K562 (cell line): Measurements from ENCODE around the gene APBB2. TPM values are rescaled to one million over a fixed set of nuclear protein-coding genes. Genes with fewer than 3 reads are reported as not detected.

Source experiments
- ATAC-seq: fragments of 200-7000 bp; cut with Tn5 transposase; 3 replicates; pipeline ENCODE4 v1.9.1; 2020; ENCODE audit warnings: moderate library complexity
- BruUV-seq: library from RNA; stranded (reverse); fragments of 400-500 nt; replicated peaks from 2 replicates; lab custom pipeline; 2021; lab: Mats Ljungman, UMichigan
- CTCF ChIA-PET: fragments of 300-600 bp; formaldehyde crosslinking; extraction: SDS; loops from one replicate; lab custom pipeline; 2021; ENCODE audit warnings: low intra/inter-chr PET ratio; lab: Yijun Ruan, JAX
- POLR2A ChIA-PET: fragments of 300-600, 350-650 bp; sonication (Branson Sonifier 250); formaldehyde crosslinking; extraction: SDS; loops from one replicate; lab custom pipeline; 2021; ENCODE audit warnings: antibody characterized with exemption, inconsistent platforms; lab: Yijun Ruan, JAX
- DNase-seq, 4 experiments: peaks; one replicate each; pipeline versions ENCODE4 v3.0.0 to v3.0.0-alpha.2; 2011 to 2018; ENCODE audit warnings: low spot score in 3 of 4, mixed read lengths in 3 of 4; ENCODE audit errors: extremely low read depth in 1 of 4
- FAIRE-seq: peaks from 2 replicates; lab custom pipeline; 2011; peaks lifted over from hg19 to GRCh38; lab: Jason Lieb, UNC
- H2AFZ ChIP-seq: 2 replicates; pipeline ENCODE4 v1.6.0; 2011; ENCODE audit warnings: low read depth, low read length, control low read depth, inconsistent platforms
- H3K27ac ChIP-seq: fragments of 200-600 bp; 3 replicates; pipeline ENCODE4 v1.8.0; 2011; ENCODE audit warnings: low read depth, mild to moderate bottlenecking, control low read depth, inconsistent platforms, low read length, moderate library complexity, mixed read lengths; ENCODE audit errors: extremely low read depth
- H3K27me3 ChIP-seq, 2 experiments: fragments of 300-600 bp in 1 of 2; 2 replicates in 1 of 2; 3 replicates in 1 of 2; pipeline versions ENCODE4 v1.6.0 to v1.8.0; 2011; ENCODE audit warnings: inconsistent platforms in 2 of 2, low read length in 2 of 2, mild to moderate bottlenecking in 1 of 2, mixed read lengths in 1 of 2, moderate library complexity in 1 of 2; ENCODE audit not compliant: control insufficient read depth in 2 of 2, insufficient read depth in 2 of 2
- H3K36me3 ChIP-seq: fragments of 300-600 bp; 3 replicates; pipeline ENCODE4 v1.8.0; 2011; ENCODE audit warnings: mild to moderate bottlenecking, low read length, inconsistent platforms; ENCODE audit not compliant: control insufficient read depth, insufficient read depth
- H3K4me1 ChIP-seq, 2 experiments: fragments of 200-600 bp in 1 of 2; replicated peaks in 1 of 2; 2 replicates in 1 of 2; 3 replicates in 1 of 2; pipeline versions ENCODE4 v1.5.1 to v1.8.0; 2011; ENCODE audit warnings: inconsistent platforms in 2 of 2, low read length in 2 of 2, mild to moderate bottlenecking in 1 of 2, mixed read lengths in 1 of 2, moderate library complexity in 1 of 2; ENCODE audit not compliant: control insufficient read depth in 2 of 2, insufficient read depth in 2 of 2
- H3K4me2 ChIP-seq: 2 replicates; pipeline ENCODE4 v1.6.1; 2011; ENCODE audit warnings: low read length, control low read depth, inconsistent platforms, mixed read lengths; ENCODE audit not compliant: insufficient read depth
- H3K4me3 ChIP-seq: fragments of 200-600 bp; sonication (generic), shearing (Covaris generic); 2 replicates; pipeline ENCODE4 v1.5.1; 2016; ENCODE audit warnings: control low read depth, inconsistent platforms
- H3K79me2 ChIP-seq: fragments of 200-600 bp; 3 replicates; pipeline ENCODE4 v1.8.0; 2011; ENCODE audit warnings: low read length, inconsistent platforms; ENCODE audit not compliant: control insufficient read depth, insufficient read depth
- H3K9ac ChIP-seq, 2 experiments: 2 replicates each; pipeline versions ENCODE4 v1.6.0 to v1.6.1; 2011; ENCODE audit warnings: low read depth in 2 of 2, low read length in 2 of 2, control low read depth in 1 of 2, inconsistent platforms in 1 of 2, mild to moderate bottlenecking in 1 of 2, mixed read lengths in 1 of 2; ENCODE audit not compliant: insufficient read depth in 1 of 2
- H3K9me1 ChIP-seq: one replicate; pipeline ENCODE4 v1.6.0; 2011; ENCODE audit warnings: inconsistent platforms, mild to moderate bottlenecking, low read length, moderate library complexity; ENCODE audit not compliant: control insufficient read depth, insufficient read depth
- H3K9me3 ChIP-seq: replicated peaks from 2 replicates; pipeline ENCODE4 v1.5.1; 2011; ENCODE audit warnings: low read depth, low read length, inconsistent platforms; ENCODE audit not compliant: control insufficient read depth, insufficient read depth
- H4K20me1 ChIP-seq: replicated peaks from 2 replicates; pipeline ENCODE4 v1.6.1; 2011; ENCODE audit warnings: low read length, inconsistent platforms, mixed read lengths; ENCODE audit not compliant: control insufficient read depth, insufficient read depth
- COPS2 ChIP-seq: fragments of 450-650 bp; conservative IDR thresholded peaks from 2 replicates; pipeline ENCODE4 v1.6.1; 2016; ENCODE audit warnings: mild to moderate bottlenecking, moderate library complexity
- NUFIP1 ChIP-seq: fragments of 450-650 bp; IDR thresholded peaks from 2 replicates; pipeline ENCODE4 v1.6.1; 2018; ENCODE audit not compliant: partially characterized antibody
- POLR3G ChIP-seq: IDR thresholded peaks from 2 replicates; pipeline ENCODE4 v1.6.1; 2011; ENCODE audit not compliant: insufficient read length, insufficient replicate concordance; ENCODE audit errors: extremely low read depth
- ZBTB9 ChIP-seq: fragments of 450-650 bp; formaldehyde crosslinking; IDR thresholded peaks from 2 replicates; pipeline ENCODE4 v1.4.0; 2020; ENCODE audit warnings: mild to moderate bottlenecking, moderate library complexity
- ZNF124 ChIP-seq: sonication (generic); formaldehyde crosslinking; IDR thresholded peaks from 2 replicates; pipeline ENCODE4 v1.8.1; 2022; ENCODE audit warnings: missing genetic modification reagents
- ZNF23 ChIP-seq: fragments of 250-450 bp; sonication (Bioruptor Pico); IDR thresholded peaks from 2 replicates; pipeline ENCODE4 v1.4.0; 2020; ENCODE audit warnings: mild to moderate bottlenecking
- WGBS: fragments of 100-300 bp; shearing (Covaris generic); methylation state at CpG from one replicate; pipeline ENCODE4 v1.1.6; 2016; ENCODE audit warnings: low coverage, mixed read lengths; ENCODE audit not compliant: insufficient coverage; ENCODE audit errors: missing lambda C conversion rate; 5-methylcytosine and 5-hydroxymethylcytosine counted together
- in situ Hi-C: fragments of 300-500 bp; cut with MboI; formaldehyde crosslinking; loops from 4 replicates; pipeline ENCODE4 v1.15.0; 2018; ENCODE audit warnings: inconsistent platforms, mixed read lengths
- intact Hi-C: fragments of 100-400 bp; cut with micrococcal nuclease; formaldehyde crosslinking; loops from 2 replicates; pipeline ENCODE4 v1.14.2; 2022
- polyA plus RNA-seq, 8 experiments: library from polyadenylated mRNA; depleted of rRNA in 4 of 8; stranded (reverse) in 5 of 8; unstranded in 3 of 8; fragments of >200 nt; fragmentation: Nextera tagmentation in 2 of 8; fragmentation: Illumina TruSeq in 1 of 8; extraction: Ambion mirVana in 2 of 8; extraction: Trizol in 1 of 8; gene quantifications; 2 replicates each; pipeline versions ENCODE4 v1.2.1 to v1.2.3, GENCODE V29; 2011 to 2014; ENCODE audit warnings: inconsistent platforms in 1 of 8, missing spikeins in 1 of 8
- total RNA-seq, 7 experiments: library from RNA; depleted of rRNA in 6 of 7; stranded (reverse); fragments of >200 nt in 6 of 7; fragmentation: Illumina TruSeq in 2 of 7; extraction: Trizol in 2 of 7; gene quantifications; 2 replicates each; pipeline versions ENCODE4 v1.2.1 to v1.2.3, GENCODE V29; 2011 to 2021; ENCODE audit warnings: low replicate concordance in 1 of 7

The APBB2 gene
- total and polyA plus RNA-seq, 9 of the 15 experiments (the other 6 are each of a cell fraction or from before 2014, with no cell fraction given) = 0.08 to 2.1 (median 1.4) TPM

- in situ Hi-C loops = no loop called here
- Histone ChIP-seq H3K9ac (no peak overlapping the region), H3K27me3 (peaks cover 0 to 13% of the 10 kb centered on the region in 2 experiments; a peak in 2 of 5 replicates), H3K9me3 (no peaks in the 10 kb centered on the region), H3K4me2 (no peak overlapping the region), H3K79me2 (no peaks in the 10 kb centered on the region), H3K27ac (no peak overlapping the region), H3K9me1 (no peaks in the 10 kb centered on the region), H3K4me1 (no peaks in the 10 kb centered on the region), H4K20me1 (no peaks in the 10 kb centered on the region)
- ChIA-PET POLR2A (interaction anchor here (0.6 kb wide), 1 partner anchor 9 kb away, joined by 3 read pairs; no protein-coding TSS in a partner anchor), CTCF (no interaction called here)
- WGBS = 0% methylated on average over 5 of the region's 5 CpGs
- TF ChIP-seq ZNF124 (CRISPR knock-in tag) (no peak), NUFIP1 (no peak), ZBTB9 (CRISPR knock-in tag) (no peak)
- TF ChIP-seq, all 486 proteins: peak for 0
- intact Hi-C loops = loop anchor here (10.0 kb wide), 1 partner anchor 706 kb away; no protein-coding TSS in a partner anchor
- H3K4me3 ChIP-seq = no peak overlapping the region
- BruUV-seq = no TSS peak
- no peak overlapping the region for H2AFZ ChIP-seq
- no peak for ATAC-seq
- H3K36me3 ChIP-seq = no peaks in the 10 kb centered on the region
- no peak for FAIRE-seq
- no peak for DNase-seq
These were observed 276.0 kb downstream of the APBB2 start for GRCh38 chr4:40938337-40938736.

- CTCF ChIA-PET = no interaction called here
- BruUV-seq = no TSS peak
- intact Hi-C loops = loop anchor here (10.0 kb wide), 1 partner anchor 708 kb away; no protein-coding TSS in a partner anchor
These were observed 277.1 kb downstream of the APBB2 start for GRCh38 chr4:40937140-40937725.

More at GRCh38 chr4:40937140-40937725, 277.1 kb downstream of the APBB2 start:
- Histone ChIP-seq H3K9ac (no peak overlapping the region), H3K79me2 (no peaks in the 10 kb centered on the region), H3K4me3 (no peak overlapping the region), H4K20me1 (no peaks in the 10 kb centered on the region), H2AFZ (no peak overlapping the region), H3K27ac (no peak overlapping the region), H3K4me1 (no peaks in the 10 kb centered on the region), H3K9me1 (no peaks in the 10 kb centered on the region), H3K9me3 (no peaks in the 10 kb centered on the region), H3K36me3 (no peaks in the 10 kb centered on the region), H3K27me3 (peaks cover 0 to 19% of the 10 kb centered on the region in 2 experiments; a peak in 2 of 5 replicates), H3K4me2 (no peak overlapping the region)
- in situ Hi-C loops = no loop called here
- POLR2A ChIA-PET = no interaction called here
- no peak for FAIRE-seq
- no peak for DNase-seq
- TF ChIP-seq ZNF23 (no peak), COPS2 (no peak), POLR3G (no peak)
- WGBS = 2% methylated on average over 2 of the region's 2 CpGs
- ATAC-seq = no peak
